Common myeloid progenitor, CD34-positive (primary cell): ENCODE measurements around the gene JPH3.

ENCODE experiments used
- CTCF ChIA-PET: fragments of 350-600 bp; sonication (Branson Sonifier 250); formaldehyde crosslinking; loops from one replicate; lab custom pipeline; 2021; ENCODE audit warnings: antibody characterized with exemption; lab: Charles Lee
- POLR2A ChIA-PET: fragments of 350-600 bp; sonication (Branson Sonifier 250); formaldehyde crosslinking; loops from one replicate; lab custom pipeline; 2021; ENCODE audit warnings: antibody characterized with exemption; lab: Charles Lee
- DNase-seq, 3 donors: peaks; one replicate each; pipeline versions ENCODE4 v3.0.0 to v3.0.0-alpha.2; 2013
- H3K27ac ChIP-seq, 2 experiments: 1 replicate in 1 of 2; 2 replicates in 1 of 2; pipeline ENCODE4 v1.7.0; 2013; ENCODE audit warnings: inconsistent platforms in 2 of 2, low read length in 2 of 2, mild to moderate bottlenecking in 2 of 2, low read depth in 1 of 2, moderate library complexity in 1 of 2; ENCODE audit not compliant: severe bottlenecking in 2 of 2, insufficient read depth in 1 of 2, poor library complexity in 1 of 2
- H3K27me3 ChIP-seq, 5 experiments: replicated peaks in 2 of 5; 1 replicate in 3 of 5; 2 replicates in 2 of 5; pipeline versions ENCODE4 v1.6.1 to v1.7.0; 2013; ENCODE audit warnings: low read length in 4 of 5, mild to moderate bottlenecking in 2 of 5, moderate library complexity in 2 of 5, inconsistent platforms in 1 of 5; ENCODE audit not compliant: insufficient read depth in 5 of 5, control insufficient read depth in 4 of 5
- H3K36me3 ChIP-seq, 4 experiments: 1 replicate in 2 of 4; 2 replicates in 2 of 4; pipeline versions ENCODE4 v1.6.1 to v1.7.0; 2013; ENCODE audit warnings: low read length in 3 of 4, control low read depth in 1 of 4, mild to moderate bottlenecking in 1 of 4; ENCODE audit not compliant: control insufficient read depth in 4 of 4, insufficient read depth in 4 of 4
- H3K4me1 ChIP-seq, 4 experiments: 1 replicate in 3 of 4; 2 replicates in 1 of 4; pipeline versions ENCODE4 v1.6.1 to v1.7.1; 2013; ENCODE audit warnings: low read length in 3 of 4, mild to moderate bottlenecking in 3 of 4, control low read depth in 1 of 4, inconsistent platforms in 1 of 4, moderate library complexity in 1 of 4; ENCODE audit not compliant: control insufficient read depth in 4 of 4, insufficient read depth in 4 of 4; ENCODE audit errors: control extremely low read depth in 1 of 4
- H3K4me3 ChIP-seq, 7 experiments: 1 replicate in 4 of 7; 2 replicates in 3 of 7; pipeline versions ENCODE4 v1.5.1 to v1.7.0; 2013; ENCODE audit warnings: mild to moderate bottlenecking in 7 of 7, low read length in 6 of 7, moderate library complexity in 6 of 7, inconsistent platforms in 2 of 7, low read depth in 2 of 7, control low read depth in 1 of 7; ENCODE audit not compliant: insufficient read depth in 4 of 7, control insufficient read depth in 1 of 7; ENCODE audit errors: extremely low read depth in 1 of 7
- H3K9me3 ChIP-seq, 5 experiments: 1 replicate in 4 of 5; 2 replicates in 1 of 5; pipeline versions ENCODE4 v1.6.1 to v1.7.1; 2013; ENCODE audit warnings: low read length in 4 of 5, mild to moderate bottlenecking in 2 of 5, inconsistent platforms in 1 of 5, low read depth in 1 of 5, moderate library complexity in 1 of 5; ENCODE audit not compliant: control insufficient read depth in 4 of 5, insufficient read depth in 2 of 5; ENCODE audit errors: control extremely low read depth in 1 of 5
- WGBS: methylation state at CpG from one replicate; pipeline ENCODE4 v1.1.5; 2013; ENCODE audit not compliant: insufficient coverage; 5-methylcytosine and 5-hydroxymethylcytosine counted together

JPH3 gene

DNA sequence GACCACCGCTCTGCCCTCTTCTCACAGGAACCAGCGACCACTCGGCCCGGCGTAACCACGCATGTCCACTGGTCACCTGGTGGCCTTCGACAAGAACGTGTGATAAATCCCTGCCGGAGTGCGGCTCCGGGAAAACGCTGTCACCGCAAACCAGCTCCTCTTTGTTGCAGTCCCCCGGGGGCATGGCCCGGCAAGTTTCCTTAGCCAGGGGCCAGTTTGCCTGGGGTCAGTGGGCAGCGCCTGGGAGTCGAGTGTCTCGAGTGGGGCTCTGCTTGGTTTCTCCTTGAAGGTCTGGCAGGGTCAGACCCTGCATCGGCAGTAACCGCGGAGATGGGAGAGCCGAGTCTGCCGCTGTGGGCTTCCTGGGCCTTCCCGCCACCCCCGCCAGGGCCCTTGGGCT, 52.5 kb downstream of the JPH3 start:
- Histone ChIP-seq H3K9me3 (peaks cover 0 to 6% (median 4%) of the 10 kb centered on the region in 5 experiments), H3K27ac (no peak overlapping the region), H3K36me3 (no peaks in the 10 kb centered on the region), H3K27me3 (peaks cover 0 to 27% (median 3%) of the 10 kb centered on the region in 5 experiments), H3K4me1 (peaks cover 0 to 22% (median 4%) of the 10 kb centered on the region in 4 experiments), H3K4me3 (no peak overlapping the region)
- ChIA-PET CTCF (interaction anchor here (2.6 kb wide), 1 partner anchor 19 kb away, joined by 8 read pairs; no protein-coding TSS in a partner anchor), POLR2A (no interaction called here)
- 93% methylated on average over 25 of the region's 25 CpGs for WGBS
- no peak for DNase-seq

- Histone ChIP-seq H3K36me3 (no peaks in the 10 kb centered on the region), H3K27me3 (peaks cover 0 to 15% (median 0%) of the 10 kb centered on the region in 5 experiments), H3K4me3 (no peak overlapping the region), H3K4me1 (peaks cover 0 to 22% (median 4%) of the 10 kb centered on the region in 4 experiments), H3K9me3 (peaks cover 0 to 6% (median 4%) of the 10 kb centered on the region in 5 experiments), H3K27ac (no peak overlapping the region)
- DNase-seq, result no peak
- ChIA-PET CTCF (interaction anchor here (1.0 to 1.2 kb wide), 2 partner anchors 10 to 19 kb away, joined by 3 to 4 read pairs; no protein-coding TSS in a partner anchor), POLR2A (no interaction called here)
- WGBS, result 85% methylated on average over 14 of the region's 14 CpGs
Measured at GRCh38 chr16:87656328-87656727, 54.0 kb downstream of the JPH3 start.

- no peak overlapping the region for H3K4me3 ChIP-seq
- 85% methylated on average over 7 of the region's 7 CpGs for WGBS
- ChIA-PET POLR2A (no interaction called here), CTCF (interaction anchor here (0.6 kb wide), 1 partner anchor 70 kb away, joined by 3 read pairs; no protein-coding TSS in a partner anchor)
- peaks cover 0 to 6% (median 4%) of the 10 kb centered on the region in 5 experiments for H3K9me3 ChIP-seq
- H3K27ac ChIP-seq, result no peak overlapping the region
- no peaks in the 10 kb centered on the region for H3K36me3 ChIP-seq
- H3K27me3 ChIP-seq, result peaks cover 0 to 13% (median 0%) of the 10 kb centered on the region in 5 experiments
- DNase-seq, result no peak
- H3K4me1 ChIP-seq, result peaks cover 0 to 24% (median 5%) of the 10 kb centered on the region in 4 experiments
Measured at GRCh38 chr16:87657621-87658192, 55.4 kb downstream of the JPH3 start.

GRCh38 chr16:87658564-87659225, 56.4 kb downstream of the JPH3 start:
- ChIA-PET POLR2A (no interaction called here), CTCF (no interaction called here)
- Histone ChIP-seq H3K4me1 (peaks cover 0 to 15% (median 2%) of the 10 kb centered on the region in 4 experiments), H3K27ac (no peak overlapping the region), H3K9me3 (peaks cover 0 to 6% (median 4%) of the 10 kb centered on the region in 5 experiments), H3K36me3 (no peaks in the 10 kb centered on the region), H3K27me3 (peaks cover 0 to 13% (median 0%) of the 10 kb centered on the region in 5 experiments), H3K4me3 (no peak overlapping the region)
- 78% methylated on average over 11 of the region's 14 CpGs for WGBS
- no peak for DNase-seq

DNA sequence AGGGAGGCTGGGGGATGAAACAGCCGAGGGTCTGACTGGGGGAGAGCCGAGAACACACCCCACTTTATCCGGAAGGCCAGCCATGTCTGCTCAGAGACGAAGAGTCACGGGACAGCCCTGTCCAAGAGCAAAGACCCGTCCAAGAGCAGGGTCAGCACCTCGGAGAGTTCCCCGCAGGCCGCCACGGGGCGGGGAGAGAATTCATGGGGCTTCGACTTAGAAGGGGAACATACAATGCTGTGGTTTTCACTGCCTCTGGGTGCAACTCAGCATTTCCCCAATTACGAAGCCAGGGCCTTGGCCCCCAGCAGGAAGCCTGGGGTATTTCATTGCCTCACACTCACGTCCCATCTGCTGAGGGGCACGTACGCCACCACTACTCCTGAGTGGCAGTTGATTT, 59.3 kb downstream of the JPH3 start:
- ChIA-PET POLR2A (no interaction called here), CTCF (no interaction called here)
- Histone ChIP-seq H3K27me3 (peaks cover 0 to 13% (median 0%) of the 10 kb centered on the region in 5 experiments), H3K9me3 (peaks cover 0 to 6% (median 4%) of the 10 kb centered on the region in 5 experiments), H3K36me3 (no peaks in the 10 kb centered on the region), H3K27ac (no peak overlapping the region), H3K4me3 (no peak overlapping the region), H3K4me1 (peaks cover 0 to 5% (median 2%) of the 10 kb centered on the region in 4 experiments)
- peak; percentile 95 to 99 (median 98) for DNase-seq
- 4% methylated on average over 12 of the region's 16 CpGs for WGBS

DNA sequence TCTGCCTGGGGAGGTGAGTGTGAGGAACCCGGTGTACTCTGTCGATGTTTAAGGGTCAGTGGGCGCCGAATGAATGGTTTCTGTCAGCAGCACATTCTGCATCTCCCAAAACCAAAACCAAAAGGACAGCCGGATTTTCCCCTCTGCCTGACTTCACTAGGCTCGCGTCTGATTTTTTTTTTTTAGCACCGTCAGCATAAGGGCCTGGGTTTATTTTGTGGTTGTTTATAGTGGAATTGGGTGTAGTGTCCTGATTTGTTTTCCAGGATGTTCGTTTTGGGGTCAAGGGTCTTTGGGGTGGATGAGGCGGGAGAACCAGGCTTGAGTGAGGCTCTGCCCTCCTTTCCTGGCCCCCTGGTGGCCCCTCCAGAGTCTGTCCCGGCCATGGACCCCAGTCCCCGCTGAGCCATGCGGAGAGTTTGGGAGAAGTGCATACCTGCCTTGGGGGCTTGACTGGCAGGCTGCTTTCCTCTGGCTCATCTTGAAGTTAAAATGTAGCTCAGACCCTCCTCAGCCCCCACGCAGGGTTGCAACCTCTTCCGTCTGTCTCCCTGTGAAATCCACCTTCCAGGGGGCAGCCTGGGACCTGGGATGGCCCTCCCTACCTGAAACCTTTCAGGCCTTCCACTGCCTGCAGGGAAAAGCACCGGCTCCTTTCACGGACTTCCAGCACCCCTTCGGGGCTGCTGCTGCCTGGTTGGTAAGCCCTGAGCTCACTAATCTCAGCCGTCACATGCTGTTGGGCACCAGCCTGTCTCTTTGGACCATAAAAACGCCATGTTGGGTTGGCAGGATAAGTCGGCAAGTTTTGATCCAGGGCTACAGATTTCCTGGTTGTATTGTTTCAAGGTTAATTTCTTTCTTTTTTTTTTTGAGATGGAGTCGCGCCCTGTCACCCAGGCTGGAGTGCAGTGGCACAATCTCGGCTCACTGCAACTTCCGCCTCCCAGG, 60.2 kb downstream of the JPH3 start:
- Histone ChIP-seq H3K4me1 (peaks cover 0 to 5% (median 2%) of the 10 kb centered on the region in 4 experiments), H3K27ac (no peak overlapping the region), H3K4me3 (no peak overlapping the region), H3K36me3 (no peaks in the 10 kb centered on the region), H3K27me3 (peaks cover 0 to 12% (median 0%) of the 10 kb centered on the region in 5 experiments), H3K9me3 (peaks cover 0 to 5% (median 4%) of the 10 kb centered on the region in 5 experiments)
- ChIA-PET POLR2A (no interaction called here), CTCF (interaction anchor here (1.3 kb wide), 1 partner anchor 26 kb away, joined by 3 read pairs; no protein-coding TSS in a partner anchor)
- WGBS, result 95% methylated on average over 21 of the region's 25 CpGs
- peak in 1 of 3 donors; percentile 6 for DNase-seq
